Ovary (tissue), 9 donors: ENCODE data around the gene RALGAPB. TPM values are rescaled to one million over a fixed set of nuclear protein-coding genes. Genes with fewer than 3 reads are reported as not detected.

ENCODE experiments used
- DNase-seq, 5 donors: peaks; one replicate each; pipeline ENCODE4 v3.0.0-alpha.2; 2019 to 2020
- H3K27ac ChIP-seq, 2 donors: fragments of 200-600 bp; one replicate each; pipeline versions ENCODE4 v1.5.1 to v1.8.0; 2019 to 2022
- H3K27me3 ChIP-seq: fragments of 200-600 bp; one replicate; pipeline ENCODE4 v1.8.0; 2022
- H3K36me3 ChIP-seq: fragments of 200-600 bp; sonication (generic); one replicate; pipeline ENCODE4 v1.5.1; 2019
- H3K4me1 ChIP-seq: one replicate; pipeline ENCODE4 v1.8.1; 2013; ENCODE audit warnings: mild to moderate bottlenecking, moderate library complexity; ENCODE audit not compliant: insufficient read depth
- H3K4me3 ChIP-seq: fragments of 200-600 bp; sonication (generic); one replicate; pipeline ENCODE4 v1.5.1; 2017
- H3K9me3 ChIP-seq, 2 donors: fragments of 200-600 bp in 1 of 2; sonication (generic) in 1 of 2; one replicate each; pipeline versions ENCODE4 v1.5.1 to v1.8.1; 2013 to 2019; ENCODE audit warnings: mild to moderate bottlenecking in 1 of 2, moderate library complexity in 1 of 2
- EP300 ChIP-seq: sonication (generic); formaldehyde crosslinking; IDR thresholded peaks from one replicate; pipeline ENCODE4 v1.6.1; 2017; ENCODE audit warnings: antibody characterized with exemption
- POLR2A ChIP-seq: fragments of 450-650 bp; IDR thresholded peaks from one replicate; pipeline ENCODE4 v1.6.1; 2017; ENCODE audit warnings: antibody characterized with exemption, mild to moderate bottlenecking, moderate library complexity
- WGBS, 3 donors: extraction: QIAGEN DNeasy Blood & Tissue Kit in 1 of 3; methylation state at CpG; one replicate each; pipeline versions ENCODE4 v1.1.5 to v1.1.7; 2013 to 2017; 5-methylcytosine and 5-hydroxymethylcytosine counted together
- intact Hi-C, 4 donors: fragments of 100-400 bp; cut with DNase I; formaldehyde crosslinking; loops; one replicate each; pipeline versions ENCODE4 v1.11.0 to v1.15.1; 2022 to 2023
- polyA plus RNA-seq, 2 donors: library from polyadenylated mRNA; stranded (reverse); fragments of 200-250 nt in 1 of 2; fragments of 350-450 nt in 1 of 2; fragmentation: Illumina TruSeq in 1 of 2; extraction: RNeasy Lipid Tissue Mini Kit (QIAGEN cat#74804) in 1 of 2; gene quantifications; one replicate each; pipeline ENCODE4 v1.2.3, GENCODE V29; 2013 to 2014
- total RNA-seq, 7 donors: library from RNA; depleted of rRNA in 2 of 7; stranded (reverse); fragments of >200 nt in 2 of 7; fragmentation: NEBNext Ultra II Directional in 3 of 7; extraction: Animal tissue kit (Norgen Biotek cat#: 25700) in 3 of 7; gene quantifications; one replicate each; pipeline versions ENCODE4 v1.1.0 to v1.2.4, GENCODE V29; 2016 to 2023
- TF ChIP-seq, protein P1 (sequence below), 3 donors: fragments of 450-650 bp in 2 of 3; fragments of 200-600 bp in 1 of 3; IDR thresholded peaks; one replicate each; pipeline versions ENCODE4 v1.5.1 to v1.8.0; 2016 to 2022; ENCODE audit warnings: antibody characterized with exemption in 3 of 3, mild to moderate bottlenecking in 1 of 3
- donor health status: DM: no; HTN: no; CAD: no; lungs with moderate emphysema.
- donor health status: DM: no; HTN: no; CAD: no.
- donor health status: Bipolar disorder and iron deficiency.
- donor health status: DM: yes; HTN: yes; CAD: no.
- donor health status: DM: no; HTN: no; CAD: no.
- donor health status: DM: yes; HTN: yes; CAD: no.

RALGAPB gene
- total and polyA plus RNA-seq, 9 donors, result 10.4 to 41.3 (median 30.0) TPM

DNA sequence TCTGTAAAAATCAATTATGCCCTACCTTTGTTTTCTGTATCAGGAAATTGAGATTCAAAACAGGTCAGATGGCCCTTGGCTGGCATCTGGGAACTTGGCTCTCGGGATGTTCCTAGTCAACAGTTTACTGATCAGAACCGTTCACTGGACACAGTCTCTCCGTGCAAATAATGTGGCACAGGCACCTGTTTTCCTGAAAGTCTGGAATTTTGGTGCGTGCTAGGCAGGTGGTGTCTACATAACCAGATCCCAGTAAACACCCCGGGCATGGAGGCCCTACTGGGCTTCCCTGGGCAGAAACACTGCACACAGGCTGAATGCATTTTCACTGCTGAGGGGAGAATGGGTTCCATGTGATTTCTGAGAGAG lies 45.0 kb upstream of the RALGAPB start:
- intact Hi-C loops, result no loop called here
- Histone ChIP-seq H3K36me3 (no peaks in the 10 kb centered on the region), H3K27me3 (no peaks in the 10 kb centered on the region), H3K9me3 (no peaks in the 10 kb centered on the region), H3K27ac (no peak overlapping the region), H3K4me3 (no peak overlapping the region), H3K4me1 (no peaks in the 10 kb centered on the region)
- 68 to 70% (median 70%) methylated on average over 5 of the region's 5 CpGs for WGBS, 3 donors
- DNase-seq, result no peak
- TF ChIP-seq EP300 (no peak), POLR2A (no peak)
- TF ChIP-seq, protein P1, sequence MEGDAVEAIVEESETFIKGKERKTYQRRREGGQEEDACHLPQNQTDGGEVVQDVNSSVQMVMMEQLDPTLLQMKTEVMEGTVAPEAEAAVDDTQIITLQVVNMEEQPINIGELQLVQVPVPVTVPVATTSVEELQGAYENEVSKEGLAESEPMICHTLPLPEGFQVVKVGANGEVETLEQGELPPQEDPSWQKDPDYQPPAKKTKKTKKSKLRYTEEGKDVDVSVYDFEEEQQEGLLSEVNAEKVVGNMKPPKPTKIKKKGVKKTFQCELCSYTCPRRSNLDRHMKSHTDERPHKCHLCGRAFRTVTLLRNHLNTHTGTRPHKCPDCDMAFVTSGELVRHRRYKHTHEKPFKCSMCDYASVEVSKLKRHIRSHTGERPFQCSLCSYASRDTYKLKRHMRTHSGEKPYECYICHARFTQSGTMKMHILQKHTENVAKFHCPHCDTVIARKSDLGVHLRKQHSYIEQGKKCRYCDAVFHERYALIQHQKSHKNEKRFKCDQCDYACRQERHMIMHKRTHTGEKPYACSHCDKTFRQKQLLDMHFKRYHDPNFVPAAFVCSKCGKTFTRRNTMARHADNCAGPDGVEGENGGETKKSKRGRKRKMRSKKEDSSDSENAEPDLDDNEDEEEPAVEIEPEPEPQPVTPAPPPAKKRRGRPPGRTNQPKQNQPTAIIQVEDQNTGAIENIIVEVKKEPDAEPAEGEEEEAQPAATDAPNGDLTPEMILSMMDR (IDR thresholded peaks at IDR 0.05), result no peak

DNA sequence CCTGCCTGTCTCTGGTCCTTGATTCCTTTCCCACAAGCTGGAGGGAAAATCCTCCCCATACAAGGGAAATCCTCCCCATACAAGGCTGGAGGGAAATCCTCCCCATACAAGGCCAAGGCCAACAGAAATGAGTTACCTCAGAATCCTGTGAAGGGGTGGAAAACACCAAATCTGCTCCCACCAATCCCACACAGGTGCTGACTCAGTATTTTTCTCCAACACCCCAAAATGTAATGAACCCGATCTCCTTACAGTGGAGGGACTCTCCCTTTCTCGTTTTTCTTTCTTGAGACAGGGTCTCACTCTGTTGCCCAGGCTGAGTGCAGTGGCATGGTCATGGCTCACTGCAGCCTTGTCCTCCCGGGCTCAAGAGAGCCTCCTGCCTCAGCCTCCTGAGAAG lies 43.8 kb upstream of the RALGAPB start:
- WGBS, 3 donors, result 83 to 94% (median 90%) methylated on average over 3 of the region's 3 CpGs
- H3K36me3 ChIP-seq, result no peaks in the 10 kb centered on the region

DNA sequence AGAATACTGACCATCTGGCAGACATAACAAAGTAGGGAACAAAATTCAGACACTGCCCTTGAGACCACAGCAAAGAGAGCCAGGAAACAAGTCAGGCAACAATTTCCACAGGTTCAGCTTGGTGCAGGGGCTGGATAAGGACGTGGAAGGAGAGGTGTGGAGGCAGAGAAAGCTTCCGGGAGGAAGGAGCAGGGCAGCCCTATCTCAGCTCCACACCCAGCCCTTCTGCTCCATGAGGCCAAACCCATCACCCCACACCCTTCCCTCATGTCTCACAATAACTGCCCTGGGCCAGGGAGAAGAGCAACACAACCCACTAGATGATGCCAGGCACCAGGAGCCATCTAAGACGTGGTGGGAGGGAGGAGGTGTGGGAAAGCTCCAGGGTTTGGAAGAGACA lies 43.3 kb upstream of the RALGAPB start:
- no peak overlapping the region for H3K4me3 ChIP-seq
- H3K36me3 ChIP-seq, result no peaks in the 10 kb centered on the region
- peaks cover 2% of the 10 kb centered on the region for H3K4me1 ChIP-seq
- no peak overlapping the region for H3K27ac ChIP-seq
- no peaks in the 10 kb centered on the region for H3K9me3 ChIP-seq
- 75 to 84% (median 81%) methylated on average over 3 of the region's 3 CpGs for WGBS, 3 donors
- DNase-seq, result no peak
- intact Hi-C loops, result no loop called here
- no peaks in the 10 kb centered on the region for H3K27me3 ChIP-seq
- no peak for TF ChIP-seq POLR2A
- TF ChIP-seq, protein P1 (IDR thresholded peaks at IDR 0.05), result no peak
- no peak for TF ChIP-seq EP300

More for the DNA sequence above, 43.8 kb upstream of the RALGAPB start:
- Histone ChIP-seq H3K27me3 (no peaks in the 10 kb centered on the region), H3K9me3 (no peaks in the 10 kb centered on the region), H3K4me3 (no peak overlapping the region), H3K4me1 (no peaks in the 10 kb centered on the region), H3K27ac (no peak overlapping the region)
- TF ChIP-seq EP300, result no peak
- TF ChIP-seq, protein P1 (IDR thresholded peaks at IDR 0.05), result no peak
- no peak for TF ChIP-seq POLR2A
- intact Hi-C loops, result no loop called here
- DNase-seq, result no peak

DNA sequence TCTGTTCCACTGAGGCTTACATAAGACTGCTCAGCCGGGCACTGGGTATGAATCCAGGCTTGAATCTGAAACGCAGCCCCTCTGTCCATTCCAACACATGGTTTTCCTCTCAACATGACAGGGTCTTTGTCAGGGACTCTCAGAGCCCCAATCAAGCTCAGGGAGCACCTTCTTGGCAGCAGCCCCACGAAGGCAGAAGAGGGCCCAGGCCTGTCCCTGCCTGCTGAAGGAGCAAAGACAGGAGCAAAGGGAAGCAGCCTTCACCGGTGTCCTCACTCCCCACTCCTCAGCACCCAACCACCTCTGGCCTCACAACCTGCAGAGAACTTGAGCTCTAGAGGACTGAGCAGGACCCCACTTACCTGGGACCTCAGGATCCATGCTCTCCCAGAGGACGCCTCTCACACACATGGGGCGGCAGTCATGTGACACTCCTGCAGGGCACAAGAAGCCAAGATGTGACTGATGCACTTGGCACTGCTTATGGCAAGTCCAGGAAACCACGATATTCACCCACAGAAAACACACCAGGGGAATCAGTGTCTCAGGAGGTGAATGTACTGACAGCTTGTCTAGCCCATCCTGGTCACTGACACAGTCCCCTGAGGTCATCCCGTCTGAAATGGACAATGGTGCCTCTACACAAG lies 41.8 kb upstream of the RALGAPB start:
- no peaks in the 10 kb centered on the region for H3K36me3 ChIP-seq
- intact Hi-C loops, result no loop called here

More for the DNA sequence above, 41.8 kb upstream of the RALGAPB start:
- H3K4me3 ChIP-seq, result no peak overlapping the region
- H3K27me3 ChIP-seq, result no peaks in the 10 kb centered on the region
- H3K4me1 ChIP-seq, result peaks cover 2% of the 10 kb centered on the region
- no peak for DNase-seq
- TF ChIP-seq EP300, result no peak
- TF ChIP-seq, protein P1 (IDR thresholded peaks at IDR 0.05), result no peak
- TF ChIP-seq POLR2A, result no peak
- 79 to 83% (median 83%) methylated on average over 8 of the region's 8 CpGs for WGBS, 3 donors
- H3K27ac ChIP-seq, result no peak overlapping the region
- no peaks in the 10 kb centered on the region for H3K9me3 ChIP-seq
